ENCODE results near the gene CHIA.

Gene CHIA

GRCh38 chr1:111290630-111291029, at the start of gene CHIA:
CHIA (plus strand) TSS chr1:111290851; CDS start chr1:111310468, 19,617 bp downstream.
- no peak for DNase-seq (ENCODE audit: low read depth)

DNA sequence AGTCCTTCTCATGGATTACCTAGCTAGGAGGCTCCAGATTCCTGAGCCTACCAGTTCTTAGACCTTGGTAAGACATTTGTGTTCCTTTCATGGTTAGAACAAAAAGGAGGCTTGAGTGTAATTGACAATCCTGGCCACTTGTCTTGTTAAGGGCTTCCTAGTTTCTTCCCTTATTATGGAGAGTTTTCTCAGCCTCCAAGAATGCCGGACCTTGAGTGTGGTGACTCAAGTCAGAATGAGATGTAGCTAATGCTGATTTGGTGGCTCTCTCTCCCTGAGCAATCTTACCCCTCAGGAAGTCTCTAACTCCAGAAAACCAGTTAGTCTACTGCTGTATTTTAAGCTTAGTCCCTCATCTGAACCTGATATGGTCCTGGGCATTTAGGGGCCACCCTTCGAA, 48.9 kb upstream of the CHIA start:
- no peak for DNase-seq (ENCODE audit: low read depth)

GRCh38 chr1:111242805-111243523, 47.7 kb upstream of the CHIA start:
- DNase-seq (ENCODE audit: low read depth) = no peak

- DNase-seq (ENCODE audit: low read depth) = no peak
Observed at GRCh38 chr1:111247125-111247838, 43.4 kb upstream of the CHIA start.

DNA sequence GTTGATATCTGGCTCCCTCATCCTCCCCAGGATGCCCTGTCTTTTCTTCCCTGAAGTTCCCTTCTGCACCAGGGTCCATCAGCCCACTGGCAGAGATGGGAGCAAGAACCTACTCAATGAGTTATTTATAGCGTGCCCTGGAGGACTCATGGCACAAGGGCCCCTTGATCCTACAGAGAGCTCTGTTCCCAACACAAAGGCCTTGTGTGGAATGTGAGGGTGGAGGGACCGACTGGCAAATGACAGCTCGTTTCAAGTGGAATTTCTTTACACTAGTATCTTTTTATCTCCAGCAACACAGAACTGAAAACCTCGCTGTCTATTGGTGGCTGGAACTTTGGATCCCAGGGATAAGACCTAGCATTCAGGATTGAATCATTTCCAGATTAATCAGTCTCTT, 40.7 kb upstream of the CHIA start:
- no peak for DNase-seq (ENCODE audit: low read depth)

DNA sequence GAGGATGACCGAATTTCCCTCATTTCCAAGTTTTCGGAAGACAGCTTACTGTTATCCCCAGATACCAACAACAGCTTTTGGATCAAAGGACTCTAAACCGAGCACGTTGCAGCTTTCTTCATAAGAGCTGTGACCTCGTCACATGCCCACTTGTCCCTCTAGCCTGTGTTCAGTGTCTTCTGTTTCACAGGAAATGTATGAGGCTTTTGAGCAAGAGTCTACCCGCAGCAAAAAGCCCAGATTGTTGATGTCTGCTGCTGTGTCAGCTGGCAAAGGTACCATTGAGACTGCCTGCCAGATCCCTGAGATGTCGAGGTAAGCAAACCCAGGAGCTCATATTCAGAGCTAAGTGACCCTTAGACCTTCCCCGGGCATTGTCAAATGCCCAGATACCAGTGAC, 39.1 kb upstream of the CHIA start:
- DNase-seq (ENCODE audit: low read depth) = no peak

DNA sequence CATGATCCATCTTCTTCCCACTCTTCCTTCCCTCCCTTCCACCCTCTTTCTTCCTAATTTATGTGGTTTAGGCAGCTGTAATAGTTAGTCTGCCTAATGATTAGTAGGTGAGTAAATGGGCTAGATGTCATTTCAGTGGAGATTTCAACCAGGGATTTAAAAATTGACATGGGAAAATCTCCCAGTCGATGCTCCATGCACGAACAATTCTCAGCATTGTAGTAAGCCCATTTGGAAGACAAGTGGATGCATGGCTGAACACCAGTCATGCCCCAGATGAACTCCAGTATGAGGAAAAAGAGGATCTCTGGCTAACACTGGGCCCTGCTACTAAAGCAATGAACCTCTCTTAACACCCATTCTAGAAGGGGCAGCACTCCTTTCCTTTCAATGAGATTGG, 37.9 kb upstream of the CHIA start:
- DNase-seq (ENCODE audit: low read depth) = no peak

DNA sequence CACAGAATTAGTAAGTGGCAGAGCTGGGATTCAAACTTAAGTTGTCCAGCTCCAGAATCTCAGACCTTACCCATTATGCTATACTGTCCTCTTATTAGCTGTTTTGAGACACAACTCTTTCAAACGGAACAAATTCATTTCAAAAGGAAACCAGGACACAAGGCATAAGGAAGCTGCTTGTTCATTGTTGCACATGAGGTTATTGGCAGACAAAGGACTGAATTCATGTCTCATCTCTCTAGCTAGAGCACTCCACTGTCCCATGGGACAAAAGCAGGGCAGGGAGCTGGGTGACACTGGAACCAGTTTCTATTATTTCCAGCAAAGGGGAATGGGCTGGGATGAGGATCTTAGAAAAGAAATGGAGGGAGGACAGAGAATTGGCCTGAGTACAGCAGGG, 36.8 kb upstream of the CHIA start:
- no peak for DNase-seq (ENCODE audit: low read depth)

DNA sequence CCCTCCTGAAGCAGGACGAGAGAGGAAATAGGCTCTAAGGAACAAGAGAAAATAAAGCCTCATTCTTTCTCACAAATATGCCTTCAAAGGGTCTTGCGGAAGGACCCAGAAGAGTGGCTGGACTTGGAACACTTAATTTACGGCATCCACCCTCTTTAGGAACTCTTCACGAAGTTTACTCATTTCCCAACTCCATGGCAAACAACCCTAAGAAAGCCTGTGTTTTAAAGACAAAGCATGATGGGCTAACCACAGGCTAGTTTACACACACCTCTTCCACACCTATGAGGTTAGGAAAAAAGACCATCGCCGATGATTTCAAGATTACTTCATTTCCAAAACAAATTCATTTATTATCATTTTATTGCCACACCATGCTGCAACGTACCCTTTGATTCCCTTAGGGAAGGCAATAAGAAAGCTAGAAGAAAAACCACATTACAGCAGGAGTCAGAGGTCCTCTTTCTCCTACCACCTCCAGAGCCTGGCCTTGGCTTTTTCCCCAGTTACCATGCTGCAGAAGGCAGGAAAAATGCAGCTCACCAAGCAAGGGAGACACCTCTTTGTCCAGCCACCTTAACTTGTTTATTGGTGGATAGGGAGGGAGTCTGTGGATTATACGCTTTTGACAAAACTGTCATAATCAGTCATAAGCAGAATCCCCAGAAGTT, 33.5 kb upstream of the CHIA start:
- DNase-seq (ENCODE audit: low read depth) = no peak

DNA sequence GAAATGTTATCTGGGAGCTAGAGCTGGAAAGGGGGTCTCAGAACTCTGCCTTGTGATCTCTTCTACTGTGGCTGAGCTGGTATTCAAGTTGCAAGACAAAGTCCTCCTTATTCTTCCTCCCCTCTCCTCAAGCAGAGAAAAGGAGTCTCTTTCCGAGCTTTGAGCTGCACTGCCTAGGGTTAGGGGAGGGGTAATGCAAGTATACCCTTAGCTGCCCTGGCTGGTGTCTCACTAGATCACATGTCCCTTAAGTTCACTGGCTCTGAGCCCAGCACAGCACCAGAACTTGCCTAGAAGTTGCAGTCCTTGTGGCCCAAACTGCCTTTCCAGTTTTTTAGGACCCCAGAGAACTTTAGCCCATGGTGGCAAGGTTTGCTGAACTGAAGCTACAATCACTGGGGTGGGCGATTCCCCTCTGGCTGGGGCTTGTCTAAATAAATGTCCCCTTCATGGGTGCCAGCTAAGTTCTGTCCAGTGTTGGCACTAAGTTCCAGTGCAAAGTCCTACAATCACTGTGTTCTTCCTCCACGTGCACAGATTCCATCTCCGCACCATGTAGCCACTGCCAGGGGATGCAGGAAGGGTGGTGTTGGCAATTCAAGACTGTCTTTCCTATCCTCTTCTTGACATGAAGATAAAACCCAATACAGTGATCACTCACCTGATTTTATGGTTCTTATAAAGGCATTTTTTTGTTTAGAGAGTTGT, 22.7 kb upstream of the CHIA start:
- DNase-seq (ENCODE audit: low read depth) = no peak

DNA sequence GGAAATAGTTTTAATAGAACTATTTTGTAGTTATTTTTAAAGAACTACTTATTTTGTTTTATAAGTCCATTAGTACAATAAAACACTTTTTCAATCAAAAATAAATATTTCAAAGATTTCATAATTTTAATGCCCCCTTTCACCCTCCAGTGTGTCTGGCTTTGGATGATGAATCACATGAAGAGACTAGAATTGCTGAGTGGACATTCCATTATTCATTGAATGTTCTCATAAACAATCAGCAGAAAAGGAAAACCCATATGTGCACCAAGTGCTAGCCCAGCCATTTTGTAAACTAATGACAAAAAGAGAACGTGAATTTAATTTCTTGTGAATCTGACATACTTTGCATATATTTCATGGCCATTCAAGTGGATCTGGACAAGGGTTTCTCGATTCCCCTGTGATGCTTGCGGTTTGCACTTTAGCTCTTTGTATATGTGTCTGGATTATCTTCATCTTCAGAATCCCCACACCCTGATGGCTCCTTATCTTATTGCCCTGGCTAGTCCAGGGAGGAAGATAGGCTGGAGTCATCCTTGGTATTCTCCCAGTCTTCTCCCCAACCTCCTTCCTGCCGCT, 20.7 kb upstream of the CHIA start:
- no peak for DNase-seq (ENCODE audit: low read depth)

DNA sequence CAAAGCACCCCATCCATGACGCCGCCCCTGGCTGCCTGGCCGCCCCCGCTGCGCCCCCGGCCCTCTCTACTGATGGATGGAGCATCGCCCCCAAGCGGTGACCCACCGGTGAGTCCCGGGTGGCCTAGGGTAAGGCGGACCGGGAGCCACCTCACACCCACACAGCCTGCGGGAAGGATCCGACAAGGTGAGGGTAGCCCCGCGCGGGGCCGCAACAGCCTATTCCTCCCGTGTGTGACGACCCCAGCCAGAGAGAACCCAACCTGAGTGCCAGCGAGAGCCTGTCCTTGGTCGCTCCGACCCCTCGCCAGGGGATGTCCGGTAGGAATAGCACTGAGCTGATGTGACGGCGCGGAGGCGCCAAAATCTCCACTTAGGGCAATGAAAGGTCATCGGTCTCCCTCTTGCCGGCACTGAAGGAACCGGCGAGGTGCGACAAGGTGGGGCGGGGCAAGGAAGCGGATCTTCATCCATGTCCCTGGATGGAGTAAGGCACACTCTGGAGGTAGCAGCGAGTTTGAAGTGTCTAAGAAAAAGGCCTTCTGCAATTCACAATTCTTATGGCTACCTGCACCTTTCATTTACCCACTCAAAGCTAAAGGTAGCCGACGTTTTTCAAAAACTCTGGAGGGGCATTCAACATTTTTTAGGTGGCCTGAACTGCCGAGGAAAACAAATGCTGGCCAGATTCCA, 19.7 kb upstream of the CHIA start:
- DNase-seq (ENCODE audit: low read depth) = no peak

GRCh38 chr1:111271464-111271801, 19.2 kb upstream of the CHIA start:
- DNase-seq (ENCODE audit: low read depth) = no peak

DNA sequence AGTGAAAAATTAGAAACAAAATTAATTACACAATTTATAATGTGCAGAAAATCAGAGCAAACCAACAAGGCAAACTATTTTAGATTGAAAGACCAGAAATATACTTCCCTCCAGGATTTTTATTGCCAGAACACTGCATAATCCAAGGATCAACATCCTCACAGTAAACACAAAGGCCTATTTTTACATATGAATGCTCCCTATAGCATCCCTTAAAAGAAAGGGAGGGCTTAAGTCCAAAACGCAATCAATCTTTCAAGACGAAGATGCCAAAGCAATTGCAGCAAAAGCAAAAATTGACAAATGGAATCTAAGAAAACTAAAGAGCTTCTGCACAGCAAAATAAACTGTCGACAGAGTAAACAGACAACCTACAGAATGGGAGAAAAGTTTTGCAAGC, 18.6 kb upstream of the CHIA start:
- DNase-seq (ENCODE audit: low read depth) = no peak

DNA sequence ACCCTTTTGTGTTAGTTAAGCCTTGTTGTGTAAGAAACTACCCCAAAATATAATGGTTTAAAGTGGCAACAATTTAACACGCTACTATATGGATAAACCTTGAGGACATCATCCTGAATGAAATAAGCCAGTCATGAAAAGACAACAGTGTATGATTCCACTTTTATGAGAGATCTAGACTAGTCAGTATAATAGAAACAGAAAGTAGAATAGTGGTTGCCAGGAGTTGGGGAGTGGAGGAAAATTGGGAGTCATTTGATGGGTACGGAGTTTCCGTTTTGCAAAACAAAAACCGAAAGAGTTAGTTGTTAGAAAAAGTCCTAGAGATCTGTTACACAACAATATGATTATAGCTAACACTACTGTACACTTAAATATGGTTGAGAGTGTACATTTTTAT, 16.0 kb upstream of the CHIA start:
- DNase-seq (ENCODE audit: low read depth) = no peak

DNA sequence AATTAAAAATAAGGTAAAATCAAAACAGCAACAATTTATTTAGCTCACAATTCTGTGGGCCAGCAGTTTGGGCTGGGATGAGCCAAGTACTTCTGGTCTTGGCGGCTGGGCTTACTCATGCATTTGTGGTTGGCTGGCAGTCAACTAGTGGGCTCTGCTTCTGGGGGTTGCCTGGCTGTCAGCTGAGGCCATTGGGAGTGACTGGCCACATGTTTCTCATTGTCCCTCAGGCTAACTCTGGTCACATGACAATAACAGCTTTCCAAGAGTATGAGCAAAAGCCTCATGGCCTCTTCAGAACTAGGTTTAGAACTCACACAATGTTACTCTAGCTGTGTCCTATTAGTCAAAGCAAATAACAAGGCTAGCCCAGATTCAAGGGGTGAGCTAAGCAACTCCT, 15.6 kb upstream of the CHIA start:
- no peak for DNase-seq (ENCODE audit: low read depth)

GRCh38 chr1:111275780-111276433, 14.7 kb upstream of the CHIA start:
- no peak for DNase-seq (ENCODE audit: low read depth)

- no peak for DNase-seq (ENCODE audit: low read depth)
Observed at GRCh38 chr1:111279144-111279543, 11.5 kb upstream of the CHIA start.

- no peak for DNase-seq (ENCODE audit: low read depth)
Observed at GRCh38 chr1:111280267-111280666, 10.4 kb upstream of the CHIA start.

DNA sequence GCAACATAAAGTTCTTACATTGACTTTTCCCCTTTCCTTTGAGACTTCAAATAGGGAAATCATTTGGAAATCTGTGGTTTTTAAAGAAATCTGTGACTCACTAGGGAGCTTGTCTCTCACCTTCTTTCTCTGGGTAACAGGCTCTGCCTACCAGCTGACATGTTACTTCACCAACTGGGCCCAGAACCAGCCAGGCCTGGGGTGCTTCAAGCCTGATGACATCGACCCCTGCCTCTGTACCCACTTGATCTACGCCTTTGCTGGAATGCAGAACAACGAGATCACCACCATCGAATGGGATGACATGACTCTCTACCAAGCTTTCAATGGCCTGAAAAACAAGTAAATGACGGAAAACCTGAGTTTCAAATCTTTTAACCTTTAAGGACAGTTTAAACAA, 9.2 kb upstream of the CHIA start:
- no peak for DNase-seq (ENCODE audit: low read depth)

DNA sequence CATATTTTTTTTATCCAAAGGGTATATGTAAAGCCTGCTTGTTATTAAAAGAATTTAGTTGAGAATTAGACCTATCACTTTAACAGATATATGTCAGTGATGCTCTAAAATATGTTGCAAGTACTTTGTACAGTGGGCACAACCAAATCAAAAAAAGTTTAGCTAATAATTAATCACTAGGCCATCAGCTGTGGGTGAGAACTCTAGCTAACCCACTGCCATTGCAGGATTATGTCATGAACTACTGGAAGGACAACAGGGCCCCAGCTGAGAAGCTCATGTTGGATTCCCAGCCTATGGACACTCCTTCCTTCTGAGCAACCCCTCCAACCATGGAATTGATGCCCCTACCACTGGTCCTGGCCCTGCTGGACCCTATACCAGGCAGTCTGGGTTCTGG, 6.8 kb upstream of the CHIA start:
- DNase-seq (ENCODE audit: low read depth) = no peak

All from stimulated activated CD8-positive, alpha-beta memory T cell treated with anti-CD3 and anti-CD28 coated beads, Interleukin-15, amount 100 ng/mL, for 24 hours (primary cell).